Measurements from ENCODE around the gene XPA. TPM values are rescaled to one million over a fixed set of nuclear protein-coding genes. Genes with fewer than 3 reads are reported as not detected.

XPA gene
- 12.9 and 15.8 TPM in 2 replicates for total RNA-seq

DNA sequence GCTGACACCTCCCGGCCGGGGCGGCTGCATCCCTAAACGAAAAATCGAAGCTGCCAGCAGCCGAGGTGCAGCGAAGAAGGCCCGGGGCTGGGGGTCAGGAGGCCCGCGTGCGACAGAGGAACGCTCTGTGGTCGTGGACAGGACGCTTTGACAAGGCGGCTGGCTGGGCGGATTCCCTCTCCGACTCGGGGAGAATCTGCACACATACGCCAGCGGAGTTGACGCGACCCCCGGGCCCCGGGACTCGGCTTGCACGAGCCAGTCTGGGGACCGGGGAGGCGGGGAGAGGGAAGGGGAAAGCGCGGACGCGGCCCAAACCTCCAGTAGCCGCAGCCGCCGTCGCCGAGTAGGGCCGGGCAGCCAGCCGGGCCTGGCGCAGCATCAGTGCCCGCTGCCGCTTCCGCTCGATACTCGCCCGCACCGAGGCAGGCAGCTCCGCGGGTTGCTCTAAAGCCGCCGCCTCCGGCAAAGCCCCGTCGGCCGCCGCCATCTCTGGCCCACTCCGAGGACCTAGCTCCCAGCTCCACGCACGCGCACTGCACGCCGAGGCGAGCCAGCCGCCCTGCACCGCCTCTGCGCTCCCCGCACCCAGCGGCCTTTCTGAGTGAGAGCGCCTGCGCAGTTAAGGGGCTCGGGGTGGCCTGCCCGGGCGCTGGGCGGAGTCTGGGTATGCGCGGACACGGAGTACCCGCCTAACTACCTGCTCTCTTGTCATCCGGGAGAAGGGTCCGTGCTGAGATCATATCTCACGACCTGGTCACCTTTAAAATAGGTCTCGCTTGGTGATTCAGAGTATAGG lies at the start of gene XPA:
TSS of gene XPA (minus strand) at position 538 of the 799 bp plus-strand sequence. CDS start at position 490, 48 bp downstream.

DNA sequence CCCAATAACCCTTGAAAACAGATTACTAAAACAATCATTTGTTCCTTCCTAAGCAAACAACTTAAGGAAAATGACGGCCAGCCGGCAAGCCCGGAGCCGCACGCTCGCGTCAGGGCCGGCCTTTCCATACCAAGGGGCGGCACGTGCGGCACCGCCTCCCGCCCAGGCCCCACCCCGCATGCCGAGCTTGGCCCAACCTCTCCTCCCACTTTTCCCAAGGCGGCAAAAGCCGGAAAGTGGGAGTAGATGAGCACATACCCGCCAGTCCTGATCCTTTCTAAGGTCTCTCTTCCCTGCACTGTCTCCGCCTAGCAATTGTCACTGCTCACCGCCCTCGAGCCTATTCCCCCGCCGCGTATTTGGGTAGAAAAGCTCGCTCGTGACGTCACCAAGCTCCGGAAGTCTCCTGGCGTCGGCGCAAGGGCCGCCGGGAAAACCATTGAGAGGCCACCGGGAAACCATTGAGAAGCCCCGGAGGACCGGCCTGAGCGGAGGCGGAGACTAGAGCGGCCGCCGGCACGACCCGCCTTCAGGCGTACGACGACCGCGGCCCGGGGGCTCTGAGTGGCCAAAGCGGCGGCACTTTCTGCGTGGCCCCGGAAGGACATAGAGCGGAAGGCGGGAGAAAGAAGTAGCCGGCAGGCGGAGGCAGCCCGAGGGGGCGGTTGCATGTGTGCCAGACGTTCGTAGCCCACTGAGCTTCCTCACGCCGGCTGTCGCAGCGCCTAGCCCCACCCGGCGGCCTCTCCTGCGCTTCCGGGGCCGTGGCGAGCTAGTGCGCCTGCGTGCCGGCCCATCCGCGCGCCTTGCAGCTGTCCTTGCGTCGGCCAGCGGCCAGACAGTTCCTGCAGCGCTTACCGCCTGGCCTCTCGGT lies 63.9 kb downstream of the XPA start, which contains the start of the genes NCBP1 and TSTD2:
TSS of gene NCBP1 (plus strand) at position 837 of the 874 bp plus-strand sequence. CDS start 61 bp downstream, outside the sequence.
TSS of gene TSTD2 (minus strand) at position 384 of the 874 bp plus-strand sequence. CDS start 5,806 bp downstream, outside the sequence.

Other genes starting within 250 kb of the XPA start
- 0.27 and 1.2 TPM in 2 replicates for gene TMOD1, start 195.7 kb downstream of the XPA start, total RNA-seq
- 16.4 and 17.0 TPM in 2 replicates for gene TSTD2, start 64.0 kb downstream of the XPA start, total RNA-seq
- gene NCBP1, start 63.5 kb downstream of the XPA start, total RNA-seq, result 69.3 and 72.0 TPM in 2 replicates
- not detected in 2 replicates for gene FOXE1, start 155.9 kb upstream of the XPA start, total RNA-seq
- gene TRMO, start 225.2 kb upstream of the XPA start, total RNA-seq, result 14.5 and 14.8 TPM in 2 replicates
- not detected in 2 replicates for gene HEMGN, start 240.8 kb upstream of the XPA start, total RNA-seq